GM13976 (cell line): ENCODE data around the gene ACSF3.

Source experiments
- DNase-seq: peaks from one replicate; pipeline ENCODE4 v3.0.0; 2012; ENCODE audit warnings: low spot score
- in situ Hi-C: fragments of 300-500 bp; cut with MboI; formaldehyde crosslinking; loops from one replicate; pipeline ENCODE4 v1.12.0; 2022; ENCODE audit warnings: low sequenced_read_pairs, mixed read lengths, inconsistent platforms; ENCODE audit not compliant: unreplicated experiment
- TF ChIP-seq, protein P1 (sequence below): IDR thresholded peaks from 2 replicates; pipeline ENCODE4 v1.5.1; 2012; ENCODE audit warnings: borderline replicate concordance, mild to moderate bottlenecking; ENCODE audit not compliant: insufficient read depth; ENCODE audit errors: extremely low read depth, missing control alignments, control extremely low read depth

ACSF3 gene

DNA sequence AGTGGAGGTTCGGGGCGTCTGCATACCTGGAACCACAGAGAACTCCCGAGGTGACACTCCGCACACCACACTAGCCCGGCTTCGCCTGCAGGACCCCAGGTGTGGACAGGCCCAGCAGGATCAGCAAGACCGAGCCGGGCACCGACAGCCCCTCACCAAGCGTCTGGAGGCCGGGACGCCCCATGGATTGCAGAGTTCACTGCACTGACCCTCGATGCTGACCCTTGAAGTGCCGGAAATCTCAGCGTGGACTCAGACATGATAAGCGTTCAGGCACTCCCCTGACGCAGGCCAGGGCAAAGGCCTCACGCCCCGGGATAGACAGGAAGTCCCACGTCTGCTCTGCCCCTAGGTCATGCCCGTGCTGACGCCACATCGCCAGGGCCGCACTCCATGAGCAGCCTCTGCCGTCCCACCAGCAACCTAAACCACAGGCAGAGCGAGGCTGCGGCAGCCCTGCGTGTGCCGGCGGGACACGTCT is 26.0 kb downstream of the ACSF3 start:
- TF ChIP-seq, protein P1, sequence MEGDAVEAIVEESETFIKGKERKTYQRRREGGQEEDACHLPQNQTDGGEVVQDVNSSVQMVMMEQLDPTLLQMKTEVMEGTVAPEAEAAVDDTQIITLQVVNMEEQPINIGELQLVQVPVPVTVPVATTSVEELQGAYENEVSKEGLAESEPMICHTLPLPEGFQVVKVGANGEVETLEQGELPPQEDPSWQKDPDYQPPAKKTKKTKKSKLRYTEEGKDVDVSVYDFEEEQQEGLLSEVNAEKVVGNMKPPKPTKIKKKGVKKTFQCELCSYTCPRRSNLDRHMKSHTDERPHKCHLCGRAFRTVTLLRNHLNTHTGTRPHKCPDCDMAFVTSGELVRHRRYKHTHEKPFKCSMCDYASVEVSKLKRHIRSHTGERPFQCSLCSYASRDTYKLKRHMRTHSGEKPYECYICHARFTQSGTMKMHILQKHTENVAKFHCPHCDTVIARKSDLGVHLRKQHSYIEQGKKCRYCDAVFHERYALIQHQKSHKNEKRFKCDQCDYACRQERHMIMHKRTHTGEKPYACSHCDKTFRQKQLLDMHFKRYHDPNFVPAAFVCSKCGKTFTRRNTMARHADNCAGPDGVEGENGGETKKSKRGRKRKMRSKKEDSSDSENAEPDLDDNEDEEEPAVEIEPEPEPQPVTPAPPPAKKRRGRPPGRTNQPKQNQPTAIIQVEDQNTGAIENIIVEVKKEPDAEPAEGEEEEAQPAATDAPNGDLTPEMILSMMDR: no peak
- DNase-seq: no peak
- in situ Hi-C loops: no loop called here

DNA sequence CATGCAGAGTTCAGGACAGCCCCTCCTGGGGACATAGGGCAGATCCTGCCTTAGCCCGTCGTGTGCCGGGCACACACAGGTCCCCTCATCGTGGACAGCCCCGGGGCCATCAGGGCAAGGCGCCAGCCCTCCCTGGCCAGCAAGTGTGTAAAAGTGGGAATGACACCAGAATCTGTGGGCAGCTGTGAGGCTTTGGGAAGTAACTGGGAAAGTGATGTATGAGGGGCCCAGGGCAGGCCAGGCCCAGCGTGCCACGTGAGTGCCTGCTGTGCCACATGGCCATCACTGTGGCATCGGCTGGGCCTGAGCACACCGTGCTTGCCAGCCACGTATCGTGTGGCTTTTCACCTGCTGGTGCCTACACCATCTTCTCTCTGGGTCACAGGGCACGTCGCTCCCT is 26.6 kb downstream of the ACSF3 start:
- in situ Hi-C loops: no loop called here
- TF ChIP-seq, protein P1: no peak
- no peak for DNase-seq

DNA sequence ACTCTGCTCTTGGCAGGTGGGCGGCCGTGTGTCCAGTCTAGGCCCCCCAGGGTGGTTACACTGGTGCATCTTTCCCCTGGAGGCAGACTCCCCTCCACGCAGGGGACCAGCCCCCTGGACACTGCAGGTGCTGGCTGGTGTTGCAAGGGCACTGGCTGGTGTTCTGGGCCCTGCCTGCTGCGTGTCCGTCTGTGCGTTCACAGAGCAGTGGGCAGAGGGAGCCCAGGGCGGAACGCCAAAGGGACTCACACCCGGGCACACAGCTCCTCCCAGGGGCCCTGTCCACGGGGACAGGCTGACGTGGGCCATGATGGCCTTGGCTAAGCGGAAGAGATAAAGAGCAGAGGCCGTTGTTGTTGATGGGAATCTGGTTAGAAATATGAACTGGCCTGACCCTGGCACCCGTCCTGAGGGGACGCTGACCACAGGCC is 27.3 kb downstream of the ACSF3 start:
- in situ Hi-C loops: no loop called here
- TF ChIP-seq, protein P1: no peak
- no peak for DNase-seq

DNA sequence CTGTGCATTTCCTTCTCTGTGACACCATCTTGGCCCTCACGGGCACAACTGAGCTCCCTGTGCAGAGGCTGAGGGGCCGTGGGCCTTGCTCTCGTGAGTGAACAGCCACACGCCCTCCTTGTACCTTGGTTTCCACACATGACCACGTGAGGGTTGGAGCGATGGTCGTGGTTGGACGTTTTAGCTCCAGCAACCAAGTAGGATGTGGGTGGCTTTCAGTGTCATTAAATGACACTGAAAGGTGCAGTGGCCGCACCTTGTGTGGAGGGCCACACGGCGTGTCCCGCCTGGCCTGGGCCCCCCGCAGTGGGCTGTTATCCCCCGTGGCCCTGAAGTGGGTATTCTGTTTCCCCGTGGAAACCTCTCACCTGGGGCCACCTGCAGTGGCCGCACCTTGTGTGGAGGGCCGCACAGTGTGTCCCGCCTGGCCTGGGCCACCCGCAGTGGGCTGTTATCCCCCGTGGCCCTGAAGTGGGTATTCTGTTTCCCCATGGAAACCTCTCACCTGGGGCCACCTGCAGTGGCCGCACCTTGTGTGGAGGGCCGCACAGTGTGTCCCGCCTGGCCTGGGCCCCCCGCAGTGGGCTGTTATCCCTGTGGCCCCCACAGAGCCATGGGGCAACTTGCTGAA is 28.2 kb downstream of the ACSF3 start:
- in situ Hi-C loops: no loop called here
- no peak for DNase-seq
- TF ChIP-seq, protein P1: no peak

DNA sequence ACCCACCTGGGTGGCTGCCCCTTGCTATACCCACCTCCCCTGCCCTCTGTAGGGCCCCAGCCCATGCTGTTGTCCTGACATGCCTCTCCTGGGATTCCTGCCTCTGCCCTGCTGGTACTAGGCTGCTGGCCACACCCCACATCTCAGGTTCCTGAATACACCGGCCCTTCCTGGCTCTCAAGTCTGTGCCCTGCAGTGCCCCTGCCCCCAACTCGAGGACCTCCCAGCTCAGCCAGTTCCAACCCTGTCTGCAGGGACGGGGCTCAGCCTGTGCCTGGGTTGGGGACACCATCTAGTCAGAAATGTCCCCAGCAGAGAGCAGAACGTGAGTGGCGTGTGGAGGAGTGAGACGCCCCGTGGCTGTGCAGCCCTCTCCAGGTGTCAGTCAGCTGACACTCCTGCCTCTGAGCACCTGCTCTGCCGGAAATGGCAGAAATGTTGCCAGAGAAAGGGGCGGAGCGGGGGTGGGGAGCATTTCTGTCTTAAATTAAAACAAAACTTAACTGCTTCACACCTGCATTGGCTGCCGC is 28.7 kb downstream of the ACSF3 start:
- in situ Hi-C loops: no loop called here
- TF ChIP-seq, protein P1: no peak
- DNase-seq: peak; percentile 81

DNA sequence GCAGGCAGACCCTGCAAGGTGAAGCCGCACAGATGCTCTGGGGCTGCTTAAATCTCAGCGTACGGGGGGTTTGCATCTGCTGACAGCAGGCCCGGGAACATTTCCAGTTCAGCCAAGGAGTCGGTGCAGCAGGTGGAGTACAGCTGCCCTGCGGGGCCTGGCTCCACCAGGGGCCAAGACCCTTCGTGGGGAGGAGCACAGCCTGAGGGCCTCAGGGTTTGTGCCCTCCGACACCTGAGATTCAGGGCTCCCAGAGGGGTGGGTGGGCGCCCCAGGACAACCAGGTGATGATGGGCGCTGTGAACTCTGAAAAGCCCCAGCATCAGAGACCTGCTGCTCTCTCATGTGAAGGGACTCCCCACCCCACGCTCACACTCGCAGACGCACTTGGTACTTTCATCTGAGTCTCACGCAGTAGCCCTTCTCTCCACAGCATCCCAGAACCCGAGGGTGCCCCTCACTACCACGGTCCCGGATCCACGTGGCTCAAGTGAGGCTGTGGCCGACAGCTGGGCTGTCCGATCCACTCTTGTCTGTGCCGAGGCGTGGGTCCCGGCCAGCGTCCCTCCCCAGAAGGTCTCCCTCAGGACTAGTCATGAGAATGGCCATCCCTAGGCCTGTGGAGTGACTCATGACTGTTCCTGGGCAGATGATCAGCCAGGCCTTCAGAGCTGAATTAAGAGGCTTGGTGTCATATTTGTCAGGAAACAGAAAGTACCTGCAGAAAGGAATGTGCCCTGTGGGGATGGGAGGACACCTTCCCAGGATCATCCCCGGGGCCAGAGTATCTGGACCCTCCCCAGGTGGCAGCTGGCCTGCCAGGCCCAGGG is 29.6 kb downstream of the ACSF3 start:
- no peak for DNase-seq
- TF ChIP-seq, protein P1: no peak
- in situ Hi-C loops: no loop called here
